SK-N-SH treated with all-trans-retinoic acid at 6 μM for 48 hours (cell line): ENCODE measurements around the gene ZFP92.

Source experiments
- ARNTL ChIP-seq: fragments of 450-650 bp; formaldehyde crosslinking; IDR thresholded peaks from 2 replicates; pipeline ENCODE4 v1.5.0; 2020; ENCODE audit warnings: low read depth, mild to moderate bottlenecking, moderate library complexity, borderline replicate concordance
- CSDC2 ChIP-seq: fragments of 250-450 bp; sonication (Bioruptor Pico); IDR thresholded peaks from 2 replicates; pipeline ENCODE4 v1.5.0; 2020; ENCODE audit warnings: mild to moderate bottlenecking, moderate library complexity
- GLIS3 ChIP-seq: fragments of 250-450 bp; sonication (Bioruptor Pico); IDR thresholded peaks from 2 replicates; pipeline ENCODE4 v1.5.0; 2020; ENCODE audit warnings: mild to moderate bottlenecking, moderate library complexity
- ISL1 ChIP-seq: fragments of 250-450 bp; sonication (Bioruptor Pico); IDR thresholded peaks from 2 replicates; pipeline ENCODE4 v2.1.2; 2022; ENCODE audit warnings: mild to moderate bottlenecking, moderate library complexity
- OSR1 ChIP-seq: fragments of 250-450 bp; sonication (Bioruptor Pico); IDR thresholded peaks from 2 replicates; pipeline ENCODE4 v1.8.0; 2022; ENCODE audit warnings: moderate library complexity, mild to moderate bottlenecking, inconsistent platforms
- POU6F1 ChIP-seq: fragments of 250-450 bp; sonication (Bioruptor Pico); IDR thresholded peaks from 2 replicates; pipeline ENCODE4 v1.8.0; 2021; ENCODE audit warnings: low read depth, mild to moderate bottlenecking, moderate library complexity, borderline replicate concordance
- RARB ChIP-seq: fragments of 250-450 bp; sonication (Bioruptor Pico); IDR thresholded peaks from 2 replicates; pipeline ENCODE4 v1.8.0; 2021; ENCODE audit warnings: mild to moderate bottlenecking, moderate library complexity
- ZFP3 ChIP-seq: fragments of 250-450 bp; sonication (Bioruptor Pico); IDR thresholded peaks from 2 replicates; pipeline ENCODE4 v1.5.0; 2020; ENCODE audit warnings: mild to moderate bottlenecking, moderate library complexity
- TF ChIP-seq, protein P1 (sequence below): fragments of 250-450 bp; sonication (Bioruptor Pico); IDR thresholded peaks from 2 replicates; pipeline ENCODE4 v1.8.0; 2020; ENCODE audit warnings: mild to moderate bottlenecking, moderate library complexity, borderline replicate concordance
- TF ChIP-seq, protein P2 (sequence below): fragments of 250-450 bp; sonication (Bioruptor Pico); IDR thresholded peaks from 2 replicates; pipeline ENCODE4 v1.5.1; 2020; ENCODE audit warnings: low read depth, mild to moderate bottlenecking, moderate library complexity

DNA sequence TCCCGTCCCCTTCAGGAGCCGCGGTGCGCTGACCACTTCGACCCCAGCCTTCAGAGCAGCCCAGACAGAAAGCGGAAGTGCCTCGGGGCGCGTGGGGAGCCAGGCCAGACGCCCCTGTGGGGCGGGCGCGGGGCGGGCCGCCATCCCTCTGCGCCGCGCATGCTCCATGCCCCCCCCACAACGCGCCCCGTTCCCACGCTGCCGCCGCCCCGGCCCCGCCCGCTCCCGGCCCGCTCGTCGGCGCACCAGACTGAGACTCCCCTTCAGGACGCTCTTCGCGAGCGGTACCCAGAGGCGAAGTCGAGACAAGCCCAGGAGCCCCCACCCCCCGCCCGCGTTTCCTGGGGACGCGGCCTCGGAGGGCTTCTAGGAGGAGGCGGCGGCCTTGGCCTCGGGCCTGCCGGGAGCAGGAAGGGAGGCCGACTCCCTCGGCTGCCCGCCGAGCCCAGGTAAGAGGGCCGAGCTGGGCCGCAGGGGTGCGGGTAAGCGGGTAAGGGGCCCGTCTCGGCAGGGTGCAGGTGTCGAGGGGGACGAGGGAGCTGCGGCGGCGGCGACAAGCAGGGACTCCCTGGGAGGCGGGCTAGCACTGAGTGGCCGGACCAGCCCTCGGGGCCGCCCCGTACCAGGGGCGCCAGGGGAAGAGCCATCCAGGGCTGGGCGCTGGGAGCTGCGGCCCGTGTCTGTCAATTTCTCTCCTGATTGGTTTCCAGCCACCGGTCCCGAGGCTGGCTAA, at the start of gene ZFP92:
- TF ChIP-seq, protein P1, sequence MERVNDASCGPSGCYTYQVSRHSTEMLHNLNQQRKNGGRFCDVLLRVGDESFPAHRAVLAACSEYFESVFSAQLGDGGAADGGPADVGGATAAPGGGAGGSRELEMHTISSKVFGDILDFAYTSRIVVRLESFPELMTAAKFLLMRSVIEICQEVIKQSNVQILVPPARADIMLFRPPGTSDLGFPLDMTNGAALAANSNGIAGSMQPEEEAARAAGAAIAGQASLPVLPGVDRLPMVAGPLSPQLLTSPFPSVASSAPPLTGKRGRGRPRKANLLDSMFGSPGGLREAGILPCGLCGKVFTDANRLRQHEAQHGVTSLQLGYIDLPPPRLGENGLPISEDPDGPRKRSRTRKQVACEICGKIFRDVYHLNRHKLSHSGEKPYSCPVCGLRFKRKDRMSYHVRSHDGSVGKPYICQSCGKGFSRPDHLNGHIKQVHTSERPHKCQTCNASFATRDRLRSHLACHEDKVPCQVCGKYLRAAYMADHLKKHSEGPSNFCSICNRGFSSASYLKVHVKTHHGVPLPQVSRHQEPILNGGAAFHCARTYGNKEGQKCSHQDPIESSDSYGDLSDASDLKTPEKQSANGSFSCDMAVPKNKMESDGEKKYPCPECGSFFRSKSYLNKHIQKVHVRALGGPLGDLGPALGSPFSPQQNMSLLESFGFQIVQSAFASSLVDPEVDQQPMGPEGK: no peak
- no peak for TF ChIP-seq ARNTL (CRISPR knock-in tag)
- TF ChIP-seq CSDC2: no peak
- TF ChIP-seq ZFP3 (CRISPR knock-in tag): no peak
- no peak for TF ChIP-seq RARB
- no peak for TF ChIP-seq GLIS3
- TF ChIP-seq ISL1: no peak
- no peak for TF ChIP-seq POU6F1
- TF ChIP-seq, protein P2, sequence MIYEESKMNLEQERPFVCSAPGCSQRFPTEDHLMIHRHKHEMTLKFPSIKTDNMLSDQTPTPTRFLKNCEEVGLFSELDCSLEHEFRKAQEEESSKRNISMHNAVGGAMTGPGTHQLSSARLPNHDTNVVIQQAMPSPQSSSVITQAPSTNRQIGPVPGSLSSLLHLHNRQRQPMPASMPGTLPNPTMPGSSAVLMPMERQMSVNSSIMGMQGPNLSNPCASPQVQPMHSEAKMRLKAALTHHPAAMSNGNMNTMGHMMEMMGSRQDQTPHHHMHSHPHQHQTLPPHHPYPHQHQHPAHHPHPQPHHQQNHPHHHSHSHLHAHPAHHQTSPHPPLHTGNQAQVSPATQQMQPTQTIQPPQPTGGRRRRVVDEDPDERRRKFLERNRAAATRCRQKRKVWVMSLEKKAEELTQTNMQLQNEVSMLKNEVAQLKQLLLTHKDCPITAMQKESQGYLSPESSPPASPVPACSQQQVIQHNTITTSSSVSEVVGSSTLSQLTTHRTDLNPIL (CRISPR knock-in tag): no peak
- no peak for TF ChIP-seq OSR1
